GM04503 (cell line): ENCODE data around the gene PTN.
"Not testable (repeated sequence)": the region's sequence is repeated elsewhere in the genome, so short reads cannot be mapped to it uniquely, and the experiment has no call there.

Experiments used
- DNase-seq: peaks from one replicate; pipeline ENCODE4 v3.0.0-alpha.2; 2012; ENCODE audit warnings: low read depth

The PTN gene

DNA sequence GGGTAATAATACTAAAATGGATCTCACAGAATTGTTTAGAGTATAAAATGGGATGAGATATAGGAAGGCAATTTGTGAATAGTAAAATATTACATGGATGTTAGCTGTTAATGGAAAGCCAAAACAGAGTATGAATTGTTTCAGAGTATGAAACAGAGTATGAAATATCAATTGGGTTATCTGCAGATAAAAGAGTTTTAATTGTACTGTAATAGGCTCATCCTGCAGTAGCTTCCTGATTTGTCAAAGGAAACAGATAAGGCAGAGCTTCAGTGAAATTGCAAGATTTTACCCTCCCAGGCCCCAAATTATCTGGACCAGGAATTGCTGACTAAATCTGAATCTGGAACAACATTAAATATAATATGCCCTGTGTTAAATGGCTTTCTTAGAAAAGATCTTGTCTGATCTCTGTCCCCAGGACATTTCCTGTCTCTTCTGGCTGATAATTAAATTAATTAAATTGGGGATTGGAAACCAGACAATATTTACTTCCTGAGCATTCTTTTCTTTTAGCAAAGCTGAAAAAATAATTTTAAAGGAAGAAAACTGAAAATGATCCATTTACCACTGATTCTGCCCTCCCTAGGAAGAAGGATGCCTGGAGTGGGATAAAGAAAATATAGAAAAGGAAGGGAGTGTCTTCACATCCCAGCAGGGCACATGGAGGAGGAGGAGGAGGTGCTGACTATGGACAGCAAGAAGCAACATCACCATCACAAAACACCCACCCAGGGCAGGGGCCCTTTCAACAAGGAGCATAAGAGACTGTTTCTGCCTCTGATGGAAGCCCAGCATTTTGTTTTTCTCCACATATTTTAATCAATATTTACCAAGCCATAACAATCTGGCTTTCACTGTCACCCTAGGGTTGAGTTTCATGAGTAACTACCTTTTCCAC is 18.5 kb downstream of the PTN start:
- no peak for DNase-seq

DNA sequence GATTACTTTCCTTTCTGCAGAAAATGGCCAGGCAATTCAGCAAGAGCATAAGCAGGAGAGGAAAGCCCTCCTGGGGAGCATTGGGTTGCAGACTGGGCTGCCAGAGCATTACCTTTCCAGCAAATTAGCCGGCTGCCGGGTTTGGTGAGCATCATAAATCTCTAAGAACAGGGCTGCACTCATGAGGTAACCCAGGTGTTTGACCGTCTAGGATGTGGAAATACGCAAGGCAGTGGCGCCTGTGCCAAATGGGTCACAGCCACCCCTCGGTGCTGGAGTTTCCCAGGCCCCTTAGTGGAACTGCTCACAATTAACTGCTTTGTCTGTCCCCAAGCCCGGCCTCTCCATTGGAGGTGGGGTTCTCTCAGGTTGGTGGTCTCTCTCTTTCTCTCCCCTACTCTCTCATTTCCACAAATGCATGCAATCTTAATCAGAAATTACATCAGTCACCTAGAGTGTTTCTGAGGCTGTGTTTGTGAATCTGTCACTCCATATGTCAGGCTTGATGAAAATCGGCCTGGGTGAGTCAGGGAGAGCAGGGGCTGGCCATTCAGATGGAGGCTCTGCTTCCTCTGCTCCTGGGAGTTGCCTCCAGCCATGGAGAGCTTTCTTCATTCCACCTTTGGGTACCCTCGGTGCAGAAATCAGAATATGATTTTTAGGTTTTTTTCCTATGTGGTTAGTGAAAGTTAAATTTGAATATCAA is 26.7 kb downstream of the PTN start:
- no peak for DNase-seq

DNA sequence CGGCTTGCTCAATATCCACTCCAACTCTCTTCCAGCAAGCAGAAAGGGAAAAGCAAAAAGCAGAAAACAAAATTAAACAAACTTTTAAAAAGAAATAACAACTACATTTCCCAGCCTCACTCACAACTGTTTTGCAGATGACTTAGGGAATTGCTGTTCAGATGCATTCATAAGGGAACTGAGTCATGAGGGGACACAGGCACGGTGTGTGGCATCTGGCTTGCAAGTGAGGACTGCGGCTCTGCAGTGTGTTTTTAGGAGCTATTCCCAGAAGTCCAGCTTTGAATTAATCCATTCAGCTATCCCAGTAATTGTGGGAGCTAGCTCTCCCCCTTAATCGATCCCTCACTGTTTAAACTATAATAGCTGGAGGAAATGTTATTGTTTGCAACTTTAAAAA is 30.3 kb downstream of the PTN start:
- DNase-seq = no peak

DNA sequence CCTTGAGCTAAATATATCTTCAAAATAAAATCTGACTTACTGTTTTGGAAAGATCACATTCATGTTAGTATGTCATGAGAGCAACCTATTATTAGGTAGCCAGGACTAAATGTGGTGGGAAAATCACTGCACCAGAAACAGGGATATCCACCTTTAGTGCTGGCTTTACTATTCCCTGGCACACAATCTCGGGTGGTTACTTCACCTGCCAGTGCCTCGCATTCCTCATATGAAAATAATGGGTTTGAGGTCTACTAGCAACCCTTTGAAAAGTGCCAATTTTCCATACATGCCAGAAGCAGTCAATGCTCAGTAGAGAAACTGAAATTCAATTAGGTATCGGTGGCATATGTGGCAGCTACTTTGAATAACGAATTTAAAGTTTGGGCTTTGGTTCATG is 36.8 kb downstream of the PTN start:
- no peak for DNase-seq

DNA sequence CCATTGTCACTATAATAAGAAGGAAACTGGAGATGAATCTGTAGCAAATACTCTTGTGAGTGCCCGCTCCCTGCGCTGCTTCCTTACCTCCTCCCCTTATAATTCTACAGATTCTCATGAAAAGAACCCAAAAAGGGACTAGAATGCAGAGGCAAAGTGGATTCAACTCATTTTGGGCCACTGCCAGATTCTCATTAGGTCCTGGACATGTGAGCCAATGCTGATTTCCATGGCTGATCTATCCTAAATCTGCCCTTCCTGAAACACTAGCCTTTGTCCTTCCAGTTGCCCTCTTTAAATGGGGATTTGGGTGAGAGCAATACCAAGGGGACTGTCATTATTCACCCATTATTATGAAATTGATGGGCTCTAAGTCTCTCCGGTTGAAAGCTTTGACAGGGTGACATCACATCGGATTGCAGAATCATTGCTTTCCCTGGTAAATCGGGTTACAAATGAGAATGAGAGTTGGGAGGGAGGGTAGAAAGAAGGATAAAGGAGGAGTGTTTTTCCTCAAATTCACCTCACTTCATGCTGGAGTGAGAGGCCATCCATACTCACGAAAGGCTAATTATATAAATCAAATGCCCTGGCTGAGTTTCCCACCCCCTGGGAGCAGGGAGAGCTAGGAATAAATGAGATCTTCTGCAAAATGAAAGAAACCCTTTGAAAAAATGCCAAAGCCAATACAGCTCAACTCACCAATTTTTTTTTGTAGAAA is 37.5 kb downstream of the PTN start:
- DNase-seq = no peak

GRCh38 chr7:137304624-137305235 is 38.8 kb downstream of the PTN start:
- no peak for DNase-seq

DNA sequence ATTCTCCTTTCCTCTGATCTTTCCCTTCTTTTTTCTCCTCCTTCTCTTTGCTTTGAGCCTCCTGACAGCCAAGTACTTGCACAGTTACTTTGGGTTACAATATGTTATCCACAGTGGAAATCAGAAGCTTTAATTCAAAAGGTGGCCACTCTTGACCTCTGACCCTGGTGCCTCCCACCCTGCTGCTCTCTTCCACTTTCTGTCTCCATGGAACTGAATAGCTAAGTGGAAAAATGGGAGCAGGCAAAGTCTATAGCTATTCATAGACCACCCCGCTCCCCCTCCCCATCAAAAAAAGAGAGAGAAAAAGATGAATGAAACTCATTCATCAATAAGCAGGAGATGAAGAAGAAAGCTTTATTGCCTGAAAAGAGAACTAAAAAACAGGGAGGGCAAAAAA is 39.4 kb downstream of the PTN start:
- DNase-seq = no peak

DNA sequence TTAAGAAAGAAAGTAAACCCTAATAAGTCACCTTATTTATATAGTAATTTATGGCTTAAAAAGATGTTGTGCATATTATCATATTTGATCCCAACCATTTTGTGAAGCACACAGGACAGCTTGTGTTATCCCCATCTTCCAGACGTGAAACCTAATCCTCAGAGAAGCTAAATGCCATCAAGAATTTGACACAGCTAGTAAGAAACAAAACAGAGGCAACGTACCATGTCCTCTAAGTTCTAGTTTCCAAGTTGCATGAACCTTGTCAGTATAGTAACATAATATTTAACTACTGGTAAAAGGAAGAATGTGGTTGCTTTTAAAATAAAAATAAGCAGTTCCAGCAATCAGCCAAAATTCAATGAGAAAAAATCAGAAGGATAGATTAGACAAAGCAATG is 41.5 kb downstream of the PTN start:
- no peak for DNase-seq

- DNase-seq = no peak
These were observed 45.1 kb downstream of the PTN start for GRCh38 chr7:137298464-137298794.

DNA sequence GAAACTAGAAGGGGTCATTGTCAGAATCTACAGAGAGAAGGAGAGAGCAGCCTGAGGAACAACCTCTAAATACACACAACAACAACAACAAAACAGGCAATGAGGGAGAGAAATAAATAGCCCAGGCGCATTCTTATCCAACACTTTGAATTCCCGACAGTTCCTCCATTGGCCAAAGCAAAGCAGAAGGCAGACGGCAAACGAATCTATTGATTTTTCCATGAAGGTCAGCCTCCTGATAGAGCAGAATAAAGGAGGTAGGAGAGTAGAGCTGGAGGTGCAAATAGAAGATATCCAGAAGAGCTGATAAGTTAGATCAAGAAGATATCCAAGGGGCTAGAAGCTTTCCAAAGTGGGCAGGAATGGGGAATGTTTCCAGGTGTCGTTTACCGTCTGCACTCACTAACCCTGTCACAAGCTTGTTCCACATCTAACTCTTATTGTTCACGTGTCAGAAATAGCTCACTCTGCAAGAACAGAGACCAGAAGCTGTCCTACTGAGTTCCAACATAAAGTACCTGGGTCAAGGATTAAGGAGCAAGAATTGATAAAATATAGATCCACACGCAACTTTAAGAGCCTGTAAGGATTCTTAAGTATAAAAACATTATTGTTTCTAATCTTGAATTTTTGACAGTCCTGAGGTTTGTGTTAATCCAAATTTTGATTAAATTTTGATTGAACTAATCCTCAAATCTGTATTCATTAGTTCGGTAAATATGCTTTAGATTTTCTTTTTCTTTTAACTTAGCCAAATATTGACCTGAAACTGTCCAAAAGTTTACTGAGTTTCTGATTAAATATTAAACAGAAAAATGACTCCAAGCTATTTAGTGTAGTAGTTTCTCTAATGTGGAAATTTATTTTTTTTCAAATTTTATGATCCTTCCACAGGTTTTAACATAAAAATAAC is 45.7 kb downstream of the PTN start:
- DNase-seq = no peak

DNA sequence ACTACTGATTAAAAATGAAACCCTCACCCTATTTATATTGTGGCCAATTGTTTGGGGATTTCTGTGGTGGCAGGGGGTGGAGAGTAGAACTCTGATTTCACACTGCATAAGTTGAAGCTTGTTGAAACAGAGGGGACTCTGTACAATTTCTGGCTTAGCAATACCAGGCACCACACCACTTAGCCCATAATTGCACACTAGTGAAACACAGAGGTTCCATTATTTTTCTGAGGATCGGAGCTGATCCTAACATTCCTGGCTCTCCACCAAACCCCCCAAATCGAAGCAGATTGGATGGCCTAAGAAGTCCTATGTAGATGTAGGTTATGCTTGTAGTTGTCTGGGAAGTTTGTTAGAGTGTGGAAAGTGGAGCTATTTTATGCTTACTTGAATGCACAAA is 47.0 kb downstream of the PTN start:
- DNase-seq = no peak

- DNase-seq = no peak
These were observed 47.7 kb downstream of the PTN start for GRCh38 chr7:137295739-137296324.

DNA sequence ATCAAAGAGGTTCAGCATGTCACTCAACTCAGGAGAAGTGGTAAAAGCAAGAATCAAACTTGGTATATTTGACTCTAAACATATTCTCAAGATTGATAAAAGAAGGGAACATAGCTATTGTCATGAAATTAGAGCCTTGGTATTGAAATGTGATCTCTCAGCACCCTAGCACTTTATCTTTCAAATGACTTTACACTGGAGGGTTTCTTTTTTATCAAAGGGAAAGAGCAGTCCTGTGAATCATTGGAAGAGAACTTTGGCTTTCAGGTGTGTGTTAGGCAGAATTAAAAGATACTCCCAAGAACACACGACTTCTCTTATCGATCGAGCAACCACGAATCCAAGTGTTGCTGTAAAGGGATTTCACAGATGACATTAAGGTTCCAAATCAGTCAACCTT is 54.4 kb downstream of the PTN start:
- DNase-seq = no peak

GRCh38 chr7:137287651-137288258 is 55.8 kb downstream of the PTN start:
- no peak for DNase-seq

DNA sequence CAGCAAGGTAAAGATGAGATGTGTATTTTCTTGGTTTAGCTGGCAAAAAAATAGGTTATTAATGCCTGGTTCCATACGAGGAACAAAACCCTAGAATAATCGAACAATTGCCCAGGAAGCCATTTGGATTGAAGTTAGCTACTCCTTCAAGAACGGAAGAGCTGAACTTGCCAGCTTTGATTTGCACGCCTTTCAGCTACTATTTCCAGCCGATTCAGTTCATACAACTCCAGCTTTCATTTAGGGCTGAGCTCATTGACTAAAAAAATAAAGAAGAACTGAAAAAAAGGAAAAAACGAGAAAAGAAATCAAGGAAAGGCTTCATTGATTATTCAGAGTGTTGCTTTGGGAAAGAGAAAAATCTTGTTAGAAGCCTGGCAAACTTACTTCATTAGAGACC is 60.4 kb downstream of the PTN start:
- DNase-seq = no peak

- no peak for DNase-seq
These were observed 61.5 kb downstream of the PTN start for GRCh38 chr7:137282043-137282442.

DNA sequence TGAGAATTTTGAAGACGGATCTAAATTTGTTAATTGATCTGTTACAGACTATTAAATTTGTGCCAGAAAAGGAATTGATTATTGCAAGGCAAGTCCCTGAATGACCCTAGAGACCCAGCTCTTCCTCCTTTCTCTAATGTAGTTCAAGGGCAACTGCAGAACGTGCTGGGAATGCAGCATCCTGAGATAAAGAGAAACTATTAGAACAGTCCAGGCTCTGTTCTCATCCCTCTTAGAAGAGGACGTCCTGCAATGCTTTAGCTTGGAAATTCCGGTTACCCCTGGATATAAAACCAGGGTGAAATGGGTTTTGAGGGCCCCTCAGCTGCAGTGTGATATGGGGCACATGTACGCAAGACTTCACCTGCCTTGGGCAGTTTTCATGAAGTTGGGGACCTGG is 67.3 kb downstream of the PTN start:
- DNase-seq = no peak

GRCh38 chr7:137272249-137272648 is 71.3 kb downstream of the PTN start:
- no peak for DNase-seq

GRCh38 chr7:137269240-137269639 is 74.3 kb downstream of the PTN start:
- no peak for DNase-seq

DNA sequence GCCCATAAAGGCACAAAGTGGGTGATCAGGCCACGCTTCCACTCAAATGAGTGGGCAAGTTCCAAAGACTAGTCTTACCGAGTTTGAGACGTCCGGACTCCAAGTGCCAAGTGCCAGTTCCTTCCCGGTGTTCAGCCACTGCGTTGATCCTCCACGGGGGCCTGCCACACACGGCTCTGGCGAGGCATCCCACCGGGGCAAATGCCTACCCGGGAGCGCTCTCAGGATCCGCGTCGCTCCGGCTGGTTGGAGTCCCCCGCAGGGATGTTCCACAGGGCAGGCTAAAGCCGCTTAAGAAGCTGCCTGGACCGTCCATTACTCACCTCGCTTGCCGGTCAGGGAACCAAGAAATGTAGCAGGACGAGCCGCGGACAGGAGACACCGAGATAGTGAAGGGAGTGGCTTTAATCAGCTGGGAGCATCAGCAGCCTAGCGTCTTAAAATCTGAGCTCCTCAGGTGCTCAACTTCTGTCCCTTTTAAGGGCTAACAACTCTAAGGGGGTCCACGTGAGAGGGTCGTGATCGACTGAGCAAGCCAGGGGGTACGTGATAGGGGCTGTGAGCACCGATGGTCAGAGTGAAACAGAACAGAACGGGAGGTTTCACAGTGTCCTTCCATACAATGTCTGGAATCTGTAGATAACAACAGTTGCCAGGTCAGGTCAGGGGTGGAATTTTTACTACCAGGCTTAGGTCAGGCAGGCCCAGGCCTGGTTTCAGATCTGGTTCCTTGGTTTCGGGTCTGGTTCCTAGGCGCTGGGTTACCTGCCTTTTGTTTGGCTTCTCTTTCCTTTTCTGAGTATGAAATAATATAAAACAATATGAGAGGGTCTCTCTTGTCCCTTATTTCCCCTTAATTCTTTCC is 75.3 kb downstream of the PTN start:
- not testable (repeated sequence) for DNase-seq
